DND-41 (cell line): ENCODE data around the gene ZNF608.

Experiments
- CTCF ChIP-seq: IDR thresholded peaks from 2 replicates; pipeline ENCODE4 v1.5.1; 2012; ENCODE audit warnings: borderline replicate concordance, low read length, moderate library complexity, mild to moderate bottlenecking; ENCODE audit not compliant: poor library complexity, severe bottlenecking; ENCODE audit errors: extremely low read depth
- EZH2 ChIP-seq: IDR thresholded peaks from 3 replicates; pipeline ENCODE4 v1.6.1; 2012; ENCODE audit warnings: borderline replicate concordance, low read depth, mild to moderate bottlenecking, moderate library complexity, low read length, inconsistent platforms; ENCODE audit not compliant: severe bottlenecking

- no peak for TF ChIP-seq CTCF
- TF ChIP-seq EZH2 = no peak
Observed at GRCh38 chr5:124708086-124708485, 38.4 kb downstream of the ZNF608 start.
